Testis (tissue), 3 donors: Measurements from ENCODE around the gene SMYD3. TPM values are rescaled to one million over a fixed set of nuclear protein-coding genes. Genes with fewer than 3 reads are reported as not detected.

Source experiments
- DNase-seq: peaks from one replicate; pipeline ENCODE4 v3.0.0-alpha.2; 2019
- H3K27ac ChIP-seq, 2 donors: fragments of 200-600 bp; sonication (generic); one replicate each; pipeline ENCODE4 v1.5.1; 2019
- H3K27me3 ChIP-seq: fragments of 200-600 bp; sonication (generic); one replicate; pipeline ENCODE4 v1.5.1; 2019
- H3K36me3 ChIP-seq: fragments of 200-600 bp; sonication (generic); one replicate; pipeline ENCODE4 v1.5.1; 2017; ENCODE audit warnings: low read depth; ENCODE audit errors: missing control alignments
- H3K4me1 ChIP-seq: fragments of 200-600 bp; sonication (generic); one replicate; pipeline ENCODE4 v1.5.1; 2019
- H3K4me3 ChIP-seq, 2 donors: fragments of 200-600 bp; sonication (generic); one replicate each; pipeline ENCODE4 v1.5.1; 2017 to 2019
- H3K9me3 ChIP-seq: fragments of 200-600 bp; sonication (generic); one replicate; pipeline ENCODE4 v1.5.1; 2017
- POLR2A ChIP-seq: fragments of 450-650 bp; IDR thresholded peaks from one replicate; pipeline ENCODE4 v1.6.1; 2017; ENCODE audit warnings: antibody characterized with exemption, mild to moderate bottlenecking, moderate library complexity
- WGBS, 2 donors: methylation state at CpG; one replicate each; pipeline ENCODE4 v1.1.5; 2018; 5-methylcytosine and 5-hydroxymethylcytosine counted together
- intact Hi-C: fragments of 100-400 bp; cut with DNase I; formaldehyde crosslinking; loops from one replicate; pipeline ENCODE4 v1.15.1; 2023; ENCODE audit warnings: low total_unique reads
- polyA plus RNA-seq: library from polyadenylated mRNA; stranded (reverse); fragments of 350-450 nt; fragmentation: Illumina TruSeq; extraction: RNeasy Lipid Tissue Mini Kit (QIAGEN cat#74804); gene quantifications from one replicate; pipeline ENCODE4 v1.2.3, GENCODE V29; 2014; ENCODE audit warnings: low read depth, low replicate concordance; ENCODE audit not compliant: insufficient read depth
- total RNA-seq, 2 donors: library from RNA; depleted of rRNA; stranded (reverse); fragments of >200 nt; gene quantifications; one replicate each; pipeline ENCODE4 v1.2.3, GENCODE V29; 2016
- TF ChIP-seq, protein P1 (sequence below), 3 experiments: fragments of 450-650 bp in 2 of 3; fragments of 200-600 bp in 1 of 3; sonication (generic) in 1 of 3; IDR thresholded peaks; one replicate each; pipeline ENCODE4 v1.5.1; 2016 to 2019; ENCODE audit warnings: antibody characterized with exemption in 3 of 3, mild to moderate bottlenecking in 2 of 3, moderate library complexity in 1 of 3

Gene SMYD3
- total and polyA plus RNA-seq, 3 donors from 2014 or later, result 23.0 to 38.8 (median 38.7) TPM

DNA sequence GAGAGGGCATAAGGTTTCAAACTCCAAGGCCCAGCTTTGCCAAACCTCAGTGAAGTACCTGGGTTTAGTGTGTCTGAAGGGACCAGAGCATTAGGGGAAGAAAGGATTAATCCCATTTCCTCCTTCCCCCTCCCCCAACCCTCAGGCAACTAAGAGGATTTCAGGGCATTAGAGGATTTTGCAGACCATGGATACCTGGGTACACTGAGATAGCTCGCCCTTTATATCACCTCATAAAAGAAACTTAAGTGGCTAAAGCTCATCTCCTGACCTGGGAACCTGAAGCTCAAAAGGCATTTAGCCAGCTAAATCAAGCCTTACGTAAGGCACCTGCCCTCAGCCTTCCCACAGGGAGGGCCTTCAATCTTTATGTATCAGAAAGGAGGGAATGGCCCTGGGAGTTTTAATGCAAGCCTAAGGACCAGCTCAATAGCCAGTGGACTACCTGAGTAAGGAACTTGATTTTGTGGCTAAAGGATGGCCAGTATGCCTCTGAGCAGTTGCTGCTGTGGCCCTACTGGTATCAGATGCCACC, 26.4 kb upstream of the SMYD3 start:
- H3K27ac ChIP-seq, result no peak overlapping the region
- H3K9me3 ChIP-seq, result no peaks in the 10 kb centered on the region
- H3K27me3 ChIP-seq, result no peaks in the 10 kb centered on the region
- H3K4me3 ChIP-seq, result no peak overlapping the region
- TF ChIP-seq POLR2A, result no peak
- TF ChIP-seq, protein P1, sequence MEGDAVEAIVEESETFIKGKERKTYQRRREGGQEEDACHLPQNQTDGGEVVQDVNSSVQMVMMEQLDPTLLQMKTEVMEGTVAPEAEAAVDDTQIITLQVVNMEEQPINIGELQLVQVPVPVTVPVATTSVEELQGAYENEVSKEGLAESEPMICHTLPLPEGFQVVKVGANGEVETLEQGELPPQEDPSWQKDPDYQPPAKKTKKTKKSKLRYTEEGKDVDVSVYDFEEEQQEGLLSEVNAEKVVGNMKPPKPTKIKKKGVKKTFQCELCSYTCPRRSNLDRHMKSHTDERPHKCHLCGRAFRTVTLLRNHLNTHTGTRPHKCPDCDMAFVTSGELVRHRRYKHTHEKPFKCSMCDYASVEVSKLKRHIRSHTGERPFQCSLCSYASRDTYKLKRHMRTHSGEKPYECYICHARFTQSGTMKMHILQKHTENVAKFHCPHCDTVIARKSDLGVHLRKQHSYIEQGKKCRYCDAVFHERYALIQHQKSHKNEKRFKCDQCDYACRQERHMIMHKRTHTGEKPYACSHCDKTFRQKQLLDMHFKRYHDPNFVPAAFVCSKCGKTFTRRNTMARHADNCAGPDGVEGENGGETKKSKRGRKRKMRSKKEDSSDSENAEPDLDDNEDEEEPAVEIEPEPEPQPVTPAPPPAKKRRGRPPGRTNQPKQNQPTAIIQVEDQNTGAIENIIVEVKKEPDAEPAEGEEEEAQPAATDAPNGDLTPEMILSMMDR (IDR thresholded peaks at IDR 0.05), result no peak
- intact Hi-C loops, result no loop called here
- DNase-seq, result no peak
- H3K36me3 ChIP-seq, result no peaks in the 10 kb centered on the region
- 86 to 96% methylated on average over 2 of the region's 2 CpGs for WGBS, 2 donors
- no peaks in the 10 kb centered on the region for H3K4me1 ChIP-seq

DNA sequence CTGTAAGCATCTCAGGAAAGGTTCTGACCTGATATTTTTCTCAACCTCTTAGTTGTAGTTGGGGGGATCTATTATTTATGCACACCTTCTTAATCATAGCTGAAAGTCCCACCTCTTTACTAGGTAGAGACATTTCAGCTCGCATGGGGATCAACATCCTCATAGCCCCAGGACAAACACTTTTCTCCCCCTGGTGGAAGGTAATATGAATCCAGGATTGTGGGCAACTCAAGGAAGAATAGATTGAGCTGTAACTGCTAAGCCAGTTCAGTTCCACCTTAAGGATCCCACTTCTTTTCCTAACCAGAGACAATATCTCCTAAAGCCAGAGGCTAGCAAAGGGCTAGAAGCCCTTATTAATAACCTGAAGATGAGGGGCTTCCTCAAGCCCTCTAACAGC, 25.4 kb upstream of the SMYD3 start:
- TF ChIP-seq POLR2A, result no peak
- TF ChIP-seq, protein P1 (IDR thresholded peaks at IDR 0.05), result no peak
- WGBS, 2 donors, result 62 to 77% methylated on average over 1 of the region's 1 CpG
- intact Hi-C loops, result no loop called here
- H3K4me3 ChIP-seq, result no peak overlapping the region
- no peaks in the 10 kb centered on the region for H3K9me3 ChIP-seq
- H3K27ac ChIP-seq, result no peak overlapping the region
- no peaks in the 10 kb centered on the region for H3K4me1 ChIP-seq
- no peak for DNase-seq
- H3K36me3 ChIP-seq, result no peaks in the 10 kb centered on the region
- H3K27me3 ChIP-seq, result no peaks in the 10 kb centered on the region

GRCh38 chr1:246530482-246530881, 23.4 kb upstream of the SMYD3 start:
- intact Hi-C loops, result no loop called here
- no peak for DNase-seq
- no peaks in the 10 kb centered on the region for H3K27me3 ChIP-seq
- TF ChIP-seq, protein P1 (IDR thresholded peaks at IDR 0.05), result no peak
- TF ChIP-seq POLR2A, result no peak
- no peaks in the 10 kb centered on the region for H3K9me3 ChIP-seq
- no peaks in the 10 kb centered on the region for H3K36me3 ChIP-seq
- H3K4me3 ChIP-seq, result no peak overlapping the region
- no peak overlapping the region for H3K27ac ChIP-seq
- H3K4me1 ChIP-seq, result no peaks in the 10 kb centered on the region
- 67 to 71% methylated on average over 2 of the region's 2 CpGs for WGBS, 2 donors

GRCh38 chr1:246528933-246529731, 22.1 kb upstream of the SMYD3 start:
- no peaks in the 10 kb centered on the region for H3K4me1 ChIP-seq
- no peaks in the 10 kb centered on the region for H3K9me3 ChIP-seq
- H3K36me3 ChIP-seq, result no peaks in the 10 kb centered on the region
- H3K4me3 ChIP-seq, result no peak overlapping the region
- WGBS, 2 donors, result 68 to 72% methylated on average over 8 of the region's 8 CpGs
- TF ChIP-seq, protein P1 (IDR thresholded peaks at IDR 0.05), result no peak
- intact Hi-C loops, result no loop called here
- no peaks in the 10 kb centered on the region for H3K27me3 ChIP-seq
- no peak for DNase-seq
- H3K27ac ChIP-seq, result no peak overlapping the region
